Measurements from ENCODE around the gene DNER. TPM values are rescaled to one million over a fixed set of nuclear protein-coding genes. Genes with fewer than 3 reads are reported as not detected.

The DNER gene
- polyA plus RNA-seq, 1 of the 3 experiments (the other 2 are of a cell fraction) = 1.4 TPM

GRCh38 chr2:229401171-229401865, 313.0 kb downstream of the DNER start (continued):
- TF ChIP-seq REST (IDR thresholded peaks at IDR 0.05; ENCODE audit: low read depth, low read length) (no peak), FOXJ3 (CRISPR knock-in tag; IDR thresholded peaks at IDR 0.05) (no peak)

- 40% methylated on average over 4 of the region's 4 CpGs for WGBS (ENCODE audit: low lambda C conversion rate)
- ChIA-PET POLR2A (no interaction called here), CTCF (no interaction called here)
- Histone ChIP-seq H3K9me3 (no peaks in the 10 kb centered on the region), H3K79me2 (ENCODE audit: insufficient read depth) (no peaks in the 10 kb centered on the region), H3K4me1 (ENCODE audit: control insufficient read depth in 1 of 2, insufficient read depth in 2 of 2, low read depth in 1 of 2, low read length in 1 of 2) (no peaks in the 10 kb centered on the region), H2AFZ (ENCODE audit: low read depth) (no peak overlapping the region), H3K36me3 (replicated peaks in 1 of 2; ENCODE audit: control insufficient read depth in 1 of 2, insufficient read depth in 2 of 2, low read length in 1 of 2) (no peaks in the 10 kb centered on the region), H3K4me2 (no peak overlapping the region), H3K9ac (no peak overlapping the region), H3K27me3 (ENCODE audit: insufficient read depth) (no peaks in the 10 kb centered on the region), H4K20me1 (ENCODE audit: insufficient read depth) (no peaks in the 10 kb centered on the region), H3K27ac (ENCODE audit: low read depth in 2 of 2, low read length in 1 of 2) (no peak overlapping the region), H3K9me2 (no peaks in the 10 kb centered on the region), H3F3A (replicated peaks; ENCODE audit: insufficient read depth) (no peaks in the 10 kb centered on the region), H3K4me3 (ENCODE audit: low read depth in 2 of 2, low read length in 1 of 2) (no peak overlapping the region)
- no peak for DNase-seq
- TF ChIP-seq USF2 (IDR thresholded peaks at IDR 0.05; ENCODE audit: borderline replicate concordance, low read depth, low read length) = no peak
- no peak for TF ChIP-seq CTCF (IDR thresholded peaks at IDR 0.05)
- TF ChIP-seq GATA2 (CRISPR knock-in tag; IDR thresholded peaks at IDR 0.05) = no peak
- TF ChIP-seq NRF1 (IDR thresholded peaks at IDR 0.05; ENCODE audit: low read depth, low read length) = no peak
- TF ChIP-seq RCOR1 (IDR thresholded peaks at IDR 0.05; ENCODE audit: low read length) = no peak
- TF ChIP-seq MEF2A (IDR thresholded peaks at IDR 0.05; ENCODE audit: borderline replicate concordance, low read depth) = no peak
- no peak for TF ChIP-seq YY1 (IDR thresholded peaks at IDR 0.05; ENCODE audit: low read depth)
- no peak for TF ChIP-seq ELF1 (IDR thresholded peaks at IDR 0.05)
- TF ChIP-seq FOXM1 (IDR thresholded peaks at IDR 0.05; ENCODE audit: low read depth) = no peak
- TF ChIP-seq EP300 (IDR thresholded peaks at IDR 0.05; ENCODE audit: borderline replicate concordance in 1 of 2, low read depth in 1 of 2, low read length in 1 of 2) = no peak
- TF ChIP-seq SIN3A (IDR thresholded peaks at IDR 0.05; ENCODE audit: borderline replicate concordance, low read depth, low read length) = no peak
- TF ChIP-seq IRF3 (IDR thresholded peaks at IDR 0.05; ENCODE audit: low read depth, low read length) = no peak
- TF ChIP-seq REST (IDR thresholded peaks at IDR 0.05; ENCODE audit: low read depth, low read length) = no peak
- no peak for TF ChIP-seq RFX5 (IDR thresholded peaks at IDR 0.05; ENCODE audit: low read length)
- TF ChIP-seq TAF1 (IDR thresholded peaks at IDR 0.05; ENCODE audit: borderline replicate concordance, low read depth, low read length) = no peak
Measured at GRCh38 chr2:229393926-229394325, 320.4 kb downstream of the DNER start.
